HG03025 (cell line): Measurements from ENCODE around the gene CTCFL.

ENCODE experiments used
- ATAC-seq: cut with Tn5 transposase; IDR thresholded peaks from one replicate; pipeline ENCODE4 v1.9.1; 2021; ENCODE audit warnings: mild to moderate bottlenecking, moderate library complexity; ENCODE audit not compliant: unreplicated experiment, low FRiP score

Gene CTCFL

DNA sequence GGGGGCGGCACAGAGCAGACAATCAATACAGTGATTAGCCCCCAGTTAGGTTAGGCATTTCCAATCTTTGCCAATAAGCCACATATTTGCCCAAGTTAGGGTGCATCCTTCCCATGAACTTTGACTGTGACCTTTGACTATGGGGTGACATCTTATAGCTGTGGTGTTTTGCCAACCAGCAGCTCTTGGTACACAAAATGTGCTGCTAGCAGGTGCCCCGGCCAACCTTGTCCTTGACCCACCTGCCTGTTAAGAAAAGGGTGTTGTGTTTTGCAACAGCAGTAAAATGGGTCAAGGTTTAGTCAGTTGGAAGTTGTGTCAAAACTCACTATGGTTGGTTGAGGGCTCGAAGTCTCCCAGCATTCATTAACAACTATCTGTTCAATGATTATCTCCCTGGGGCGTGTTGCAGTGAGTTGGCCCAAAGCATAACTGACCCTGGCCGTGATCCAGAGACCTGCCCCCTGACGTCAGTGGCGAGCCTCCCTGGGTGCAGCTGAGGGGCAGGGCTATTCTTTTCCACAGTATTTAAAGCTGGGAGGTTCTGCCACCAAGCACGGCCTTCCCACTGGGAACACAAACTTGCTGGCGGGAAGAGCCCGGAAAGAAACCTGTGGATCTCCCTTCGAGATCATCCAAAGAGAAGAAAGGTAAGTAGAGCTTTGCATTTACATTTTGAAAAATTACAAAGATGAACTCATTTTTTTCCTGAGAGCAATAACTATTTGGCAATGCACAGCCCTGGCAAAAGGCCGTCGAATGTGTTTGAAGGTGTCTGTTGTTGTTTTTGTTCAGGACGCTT is 35.8 kb upstream of the CTCFL start, which contains the start of gene PCK1:
TSS of gene PCK1 (plus strand) at position 557 of the 802 bp plus-strand sequence. CDS start 302 bp downstream, outside the sequence.
- ATAC-seq, result no peak

DNA sequence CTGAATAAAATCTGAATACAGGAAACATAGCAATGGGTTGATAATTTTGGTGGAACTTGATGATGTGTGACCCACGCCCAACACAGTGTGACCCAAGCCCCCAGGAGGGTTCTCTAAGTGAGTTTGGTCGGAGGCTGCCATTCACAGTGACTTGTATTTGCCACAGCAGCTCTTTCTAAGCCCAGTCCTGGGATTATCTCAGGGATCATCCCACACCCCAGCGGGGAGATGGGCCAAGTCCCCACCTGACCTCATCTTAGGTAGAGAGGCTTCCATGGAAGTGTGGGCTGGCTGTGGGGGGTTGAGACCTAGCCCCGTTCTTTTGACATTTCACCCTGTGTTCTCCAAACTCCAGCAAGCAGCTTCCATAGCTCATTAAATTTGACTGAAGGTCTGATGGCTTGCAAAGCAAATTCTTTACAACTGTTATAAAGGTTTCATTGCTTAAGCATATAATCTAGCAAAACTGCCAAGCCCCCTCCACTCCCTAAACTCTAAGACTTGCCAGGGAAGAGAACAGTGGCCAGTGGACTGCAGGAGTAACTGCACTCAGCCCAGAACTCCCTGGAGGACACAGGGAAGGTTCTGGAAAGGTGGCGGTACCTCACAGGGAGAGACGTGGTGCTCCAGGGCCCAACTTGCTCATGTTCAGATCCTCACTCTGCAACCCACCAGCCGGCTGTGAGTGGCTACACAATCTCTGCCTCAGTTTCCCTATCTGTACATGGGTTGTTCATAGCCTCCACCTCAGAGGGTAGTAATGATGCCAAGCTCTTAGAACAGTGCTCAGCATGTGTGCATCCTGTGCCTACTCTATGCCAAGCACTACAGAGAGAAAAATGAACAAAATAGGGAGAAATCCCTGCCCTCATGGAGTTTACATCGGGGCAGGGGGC is 35.0 kb upstream of the CTCFL start:
- no peak for ATAC-seq

DNA sequence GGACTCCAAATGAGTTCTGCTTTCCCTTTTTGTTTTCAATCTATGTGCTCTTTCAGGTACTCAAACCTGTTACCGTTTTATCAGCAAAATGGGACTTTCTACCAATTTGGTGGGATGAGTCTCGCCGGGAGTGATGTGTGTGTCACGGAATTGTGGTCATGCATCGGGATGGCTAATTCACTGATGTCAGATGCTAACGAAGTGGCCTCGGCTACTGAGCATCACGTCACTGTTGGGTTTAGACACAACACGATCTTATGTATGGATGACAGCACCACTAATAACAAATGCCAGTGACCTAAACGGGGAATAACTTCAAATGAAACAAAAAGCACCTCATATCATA is 34.3 kb upstream of the CTCFL start:
- ATAC-seq, result no peak

DNA sequence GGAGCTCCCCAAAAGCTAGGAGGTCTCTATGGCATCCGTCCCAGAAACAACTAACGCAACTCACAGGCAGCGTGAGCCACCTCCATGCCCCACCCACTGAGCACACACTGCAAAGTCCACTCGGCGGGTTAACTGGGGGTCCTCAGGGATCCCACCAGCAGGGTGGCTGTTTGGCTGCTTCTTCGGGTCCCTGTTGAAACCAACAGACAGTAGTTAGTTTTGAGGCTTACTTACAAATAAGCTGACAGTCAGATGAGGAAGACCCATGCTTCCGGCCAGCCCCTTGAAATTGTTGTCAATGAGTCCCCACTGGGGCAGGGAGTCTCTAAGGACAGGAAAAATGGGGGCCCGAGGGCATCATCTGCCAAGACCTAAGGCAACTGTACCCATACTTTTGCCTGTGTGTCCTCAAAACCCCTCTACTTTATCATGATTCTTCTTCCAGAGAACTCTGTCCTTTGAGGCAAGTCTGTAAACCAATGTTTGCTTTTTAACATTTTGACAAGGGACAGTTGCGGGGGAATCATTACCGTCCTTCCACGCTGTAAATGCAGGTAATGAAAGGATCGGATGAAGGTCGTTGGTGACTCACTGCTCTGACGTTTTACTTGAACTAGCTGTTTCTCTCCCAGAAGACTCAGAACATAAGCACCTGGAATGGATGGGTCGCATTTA is 33.8 kb upstream of the CTCFL start:
- no peak for ATAC-seq

DNA sequence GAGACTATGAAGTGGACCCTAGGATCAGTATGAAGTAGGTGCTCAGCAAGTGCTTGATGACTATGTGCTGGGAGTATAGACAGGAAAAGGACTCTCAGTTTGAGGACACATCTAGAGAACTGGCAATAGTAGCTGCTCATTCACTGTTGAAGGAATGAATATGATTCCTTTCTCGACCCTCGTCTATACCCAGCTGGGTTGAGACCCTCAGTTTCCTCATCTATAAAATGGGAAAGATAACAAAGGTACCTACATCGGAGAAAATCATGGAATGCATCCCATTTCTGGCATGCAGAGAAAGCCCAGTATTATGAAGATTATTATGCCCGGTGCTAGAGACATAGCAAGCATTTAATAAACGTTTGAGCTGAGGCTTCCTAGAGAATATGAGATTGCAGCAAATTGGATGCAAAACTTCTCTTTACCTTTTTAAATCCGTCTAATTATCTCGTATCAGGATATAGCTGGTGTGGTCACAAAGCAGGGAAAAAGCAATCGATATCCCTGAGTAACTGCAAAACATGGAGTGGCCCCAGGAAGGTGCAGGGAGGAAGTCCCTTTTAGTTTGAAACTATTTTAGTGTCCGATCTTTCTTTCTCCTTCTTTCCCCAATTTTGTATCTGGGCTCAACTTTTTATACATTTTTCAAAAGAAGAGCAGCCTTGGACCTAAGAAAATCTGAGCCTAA is 33.1 kb upstream of the CTCFL start:
- ATAC-seq, result no peak

DNA sequence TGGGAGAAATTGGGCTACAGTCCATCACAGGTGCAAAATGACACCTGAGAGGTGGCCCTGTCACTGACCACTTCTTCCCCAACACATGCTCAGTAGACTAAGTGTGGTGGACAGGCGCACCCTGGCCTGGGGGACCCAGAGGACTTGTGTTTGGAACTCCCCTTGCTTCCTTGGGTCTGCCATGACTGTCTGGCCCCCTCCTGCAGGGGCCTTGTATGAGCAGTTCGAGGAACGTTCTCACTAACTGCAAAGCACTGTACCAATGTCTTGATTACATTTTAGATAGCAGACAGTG is 32.0 kb upstream of the CTCFL start:
- ATAC-seq, result no peak

DNA sequence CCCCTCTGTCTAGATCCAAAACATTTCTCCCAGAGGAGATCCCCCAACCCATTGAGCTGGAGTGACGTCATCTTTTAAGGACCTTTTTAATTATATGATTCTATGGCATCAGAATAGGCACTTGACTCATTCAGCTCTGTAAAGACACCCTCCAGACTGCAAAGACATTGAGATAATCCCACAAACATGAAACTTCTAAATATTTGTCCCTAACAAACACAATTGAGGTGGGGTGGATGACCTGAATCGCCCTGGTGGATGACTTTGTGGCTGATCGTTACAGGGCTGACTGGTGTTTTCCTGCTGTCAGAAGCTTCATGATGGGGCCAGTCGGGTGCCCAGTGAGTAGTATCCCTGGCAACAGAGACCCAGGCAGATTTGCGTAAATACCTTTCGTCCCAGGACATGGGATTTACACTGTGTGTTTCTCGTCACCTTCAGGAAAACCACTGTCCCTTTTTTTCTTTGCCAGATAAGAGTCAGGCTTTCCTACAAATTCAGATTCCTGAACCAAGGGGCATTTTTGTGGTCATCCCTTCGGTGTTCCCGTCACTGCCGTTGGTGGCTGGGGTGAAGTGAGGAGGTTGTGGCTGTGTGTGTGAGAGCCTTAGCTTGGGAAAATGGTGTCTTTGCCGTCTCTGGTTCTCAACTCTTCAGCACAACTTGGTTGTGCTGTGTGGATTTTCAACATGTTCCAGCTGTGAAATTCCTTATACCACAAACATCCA is 30.7 kb upstream of the CTCFL start:
- no peak for ATAC-seq

DNA sequence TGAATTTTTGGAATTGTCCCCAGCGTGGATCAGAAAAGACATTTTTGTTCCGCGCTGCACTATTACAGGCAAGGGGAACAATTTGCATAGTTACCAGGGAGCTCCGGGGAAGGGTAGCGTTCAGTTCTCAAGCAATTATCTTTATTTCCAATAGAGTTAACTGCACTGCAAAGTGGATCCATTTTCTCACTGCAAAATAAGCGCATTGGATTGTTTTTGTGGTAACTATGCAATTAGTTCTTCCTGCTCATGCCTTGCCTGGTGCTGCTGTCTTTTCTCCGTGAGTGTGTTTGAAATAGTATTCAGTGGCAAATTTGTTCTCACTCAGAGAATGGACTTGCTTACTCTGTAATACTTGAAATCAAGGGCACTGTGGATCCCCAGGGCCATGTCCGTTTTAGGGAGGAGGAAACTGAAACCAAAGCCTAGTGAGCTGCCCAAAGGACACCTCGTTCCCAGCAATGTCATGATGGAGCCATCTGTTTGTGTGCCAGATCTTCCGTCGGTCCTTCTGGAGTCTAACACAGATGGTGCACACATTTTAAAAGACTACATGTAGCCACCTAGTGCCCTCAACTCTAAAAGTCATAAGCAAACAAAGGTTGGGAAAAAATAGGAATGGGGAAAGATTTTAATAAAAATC is 28.6 kb upstream of the CTCFL start:
- ATAC-seq, result no peak

DNA sequence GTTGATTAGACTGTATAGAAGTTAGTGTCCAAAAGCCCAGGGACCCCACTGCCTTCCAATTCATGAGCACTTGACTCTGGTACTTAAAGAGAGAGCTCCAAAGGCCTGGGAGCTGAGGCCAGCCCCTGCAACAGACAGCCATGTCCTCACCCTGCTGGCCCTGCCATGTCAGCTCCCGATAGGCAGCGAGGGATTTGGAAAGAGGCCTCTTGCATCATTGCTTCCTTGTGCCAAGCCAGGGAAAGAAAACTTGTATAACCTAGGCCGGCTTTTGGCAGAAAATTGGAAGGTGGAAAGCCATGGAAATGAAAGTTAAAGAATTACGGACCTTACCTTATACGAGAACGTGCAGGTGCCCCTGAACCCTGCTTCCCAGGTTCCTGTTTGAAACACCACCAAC is 27.5 kb upstream of the CTCFL start:
- no peak for ATAC-seq

DNA sequence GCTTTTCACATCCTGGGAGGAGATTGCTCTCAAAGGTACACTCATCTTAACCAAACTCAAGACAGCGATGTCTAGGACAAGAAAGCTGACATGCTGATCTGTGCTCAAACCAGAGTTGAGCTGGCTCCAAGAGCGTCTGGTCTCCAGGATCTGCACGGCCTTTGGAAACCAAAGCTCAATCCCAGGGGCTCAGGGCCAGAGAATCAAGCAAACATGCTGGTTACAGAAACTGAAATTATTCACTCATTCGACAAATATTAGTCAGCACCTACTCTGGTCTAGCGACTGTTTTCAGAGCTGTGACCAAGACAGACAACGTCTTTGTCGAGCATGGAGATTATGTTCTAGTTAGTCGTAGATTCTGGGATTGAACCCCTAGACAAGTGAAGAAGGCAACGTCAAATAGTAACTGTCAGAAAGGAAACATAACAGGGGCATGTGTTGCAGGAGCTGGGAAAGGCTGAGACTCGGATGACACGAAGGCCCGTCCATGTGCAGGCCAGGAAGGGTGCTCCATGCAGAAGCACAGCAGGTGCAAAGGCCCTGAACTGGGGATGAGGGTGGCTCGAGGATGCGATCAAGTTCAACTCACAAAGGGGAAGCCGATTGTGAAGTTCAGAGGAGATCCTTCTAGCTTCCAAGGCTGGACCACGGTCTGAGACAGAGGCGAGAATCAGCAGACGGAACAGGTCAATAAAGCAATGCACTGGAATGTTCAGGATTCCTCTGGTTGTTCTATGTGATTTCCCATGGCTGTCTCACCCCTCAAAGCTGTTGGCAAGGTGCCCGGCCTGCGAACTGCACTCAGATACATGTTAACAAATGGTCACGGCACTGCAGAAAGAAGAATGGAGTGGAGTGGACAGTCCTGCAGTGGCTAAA is 23.5 kb upstream of the CTCFL start:
- no peak for ATAC-seq

DNA sequence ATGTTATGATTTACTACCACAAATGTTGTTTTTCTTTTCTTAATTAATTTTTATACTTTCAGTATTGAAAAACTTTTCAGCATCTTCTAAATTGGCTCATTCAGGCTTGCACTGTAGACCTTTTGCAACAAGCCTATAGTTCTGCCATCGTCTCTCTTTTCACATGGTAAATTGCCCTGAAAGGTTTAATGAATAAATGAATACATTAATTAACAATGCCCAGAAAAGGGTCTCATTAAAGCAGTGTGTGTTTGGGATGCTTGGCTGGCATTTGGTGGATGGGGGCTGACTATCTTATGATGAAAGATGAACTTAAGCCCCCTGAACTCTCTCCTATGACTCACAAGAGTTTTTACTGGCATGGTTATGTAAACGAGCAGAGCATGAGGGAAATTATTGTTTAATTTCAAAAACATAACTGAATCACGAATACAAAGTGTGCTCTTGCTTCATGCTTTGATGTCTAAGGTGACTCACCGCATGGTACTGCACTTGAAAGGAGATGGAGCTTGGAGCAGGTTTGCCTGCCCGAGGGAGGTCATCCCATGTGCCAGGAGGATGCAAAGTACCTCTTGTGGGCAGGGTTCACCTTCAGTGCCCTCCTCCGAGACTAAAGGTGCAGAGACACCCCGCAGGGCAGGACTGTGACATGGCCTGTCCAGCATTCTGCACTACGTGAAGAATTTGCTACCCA is 22.2 kb upstream of the CTCFL start:
- ATAC-seq, result no peak

DNA sequence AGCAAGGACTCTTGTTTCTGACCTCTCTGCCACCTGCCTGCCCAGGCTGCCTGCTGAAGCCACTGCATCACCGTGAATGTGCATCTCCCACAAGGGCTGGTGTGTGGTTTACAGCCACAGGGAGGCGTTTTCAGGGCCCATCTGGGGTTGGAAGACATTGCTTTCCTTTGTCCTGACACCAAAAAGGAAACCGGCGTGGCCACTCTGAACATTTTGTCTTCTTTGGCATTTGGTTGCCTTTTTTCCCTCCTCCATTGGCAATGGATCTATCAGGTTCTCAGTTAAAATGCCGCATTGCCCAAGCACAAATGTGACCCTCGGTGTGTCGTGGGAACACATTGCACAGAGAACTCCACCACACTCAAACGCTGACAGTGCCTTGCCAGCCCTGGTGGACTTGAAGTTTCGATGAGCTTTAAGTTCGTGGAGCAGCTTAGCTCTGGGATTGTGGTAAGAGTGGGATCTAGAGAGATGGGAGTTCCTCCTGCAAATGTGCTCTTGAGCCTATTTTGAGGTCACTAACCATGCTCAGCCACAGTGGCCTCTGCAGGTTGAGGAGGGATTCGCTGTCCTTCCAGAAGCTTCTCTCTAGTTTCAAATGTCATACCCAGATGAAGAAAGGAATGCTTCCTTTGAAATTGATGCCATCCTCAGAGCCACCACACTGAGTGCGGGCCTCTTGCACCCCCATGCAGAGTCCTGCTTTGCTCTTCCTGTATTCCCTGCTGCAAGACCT is 21.2 kb upstream of the CTCFL start:
- ATAC-seq, result no peak

DNA sequence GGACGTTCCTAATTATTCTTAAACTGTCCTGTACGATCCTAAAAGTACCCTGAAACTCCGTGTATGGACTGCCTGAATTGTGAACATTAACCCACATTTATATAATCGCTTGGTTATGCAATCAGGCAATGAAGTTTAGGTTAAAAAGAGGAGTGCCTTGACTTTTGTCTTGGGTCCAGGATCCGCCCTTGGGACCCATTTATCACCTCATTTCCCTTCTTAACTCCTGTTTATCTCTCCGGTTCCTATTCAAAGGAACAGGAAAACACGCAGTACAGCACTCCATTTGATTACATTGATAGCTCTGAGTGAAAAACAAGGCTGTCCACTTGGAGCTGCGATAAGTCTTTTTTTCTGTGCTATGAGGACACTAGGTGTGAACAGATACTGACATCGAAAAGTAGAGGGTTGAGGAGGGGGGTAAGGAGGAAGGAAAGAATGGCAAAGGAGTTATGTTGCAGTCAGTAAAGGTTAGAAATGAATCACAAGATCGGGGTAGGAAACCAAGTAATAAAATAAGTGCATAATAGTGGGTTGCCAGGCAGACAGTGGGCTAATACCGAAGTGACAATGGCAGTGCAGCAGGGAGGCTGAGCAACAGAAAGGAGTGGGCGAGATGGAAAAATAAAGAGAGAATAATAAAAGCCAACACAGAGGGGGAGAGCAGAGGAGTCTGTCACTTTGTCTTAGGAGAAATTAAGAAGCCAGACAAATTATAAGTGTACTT is 20.1 kb upstream of the CTCFL start:
- ATAC-seq, result no peak

DNA sequence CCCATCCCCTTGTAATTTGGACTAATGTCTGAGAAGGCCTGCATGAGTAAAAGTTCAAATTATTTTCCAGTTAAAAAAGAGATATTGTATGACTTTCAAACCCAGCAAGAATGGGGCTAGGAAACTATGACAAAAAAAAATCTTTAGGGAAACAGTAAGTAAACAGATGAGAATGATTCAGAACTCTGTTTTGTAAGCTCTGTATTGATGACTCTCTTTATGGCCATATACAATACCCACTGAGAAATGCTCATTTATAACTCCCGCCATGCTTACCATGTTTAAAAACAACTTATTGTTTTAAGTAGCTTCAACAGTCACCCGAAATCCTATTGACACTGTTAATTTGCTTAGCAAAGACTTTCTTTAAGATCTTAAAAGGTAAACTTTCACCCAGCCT is 18.8 kb upstream of the CTCFL start:
- ATAC-seq, result no peak

DNA sequence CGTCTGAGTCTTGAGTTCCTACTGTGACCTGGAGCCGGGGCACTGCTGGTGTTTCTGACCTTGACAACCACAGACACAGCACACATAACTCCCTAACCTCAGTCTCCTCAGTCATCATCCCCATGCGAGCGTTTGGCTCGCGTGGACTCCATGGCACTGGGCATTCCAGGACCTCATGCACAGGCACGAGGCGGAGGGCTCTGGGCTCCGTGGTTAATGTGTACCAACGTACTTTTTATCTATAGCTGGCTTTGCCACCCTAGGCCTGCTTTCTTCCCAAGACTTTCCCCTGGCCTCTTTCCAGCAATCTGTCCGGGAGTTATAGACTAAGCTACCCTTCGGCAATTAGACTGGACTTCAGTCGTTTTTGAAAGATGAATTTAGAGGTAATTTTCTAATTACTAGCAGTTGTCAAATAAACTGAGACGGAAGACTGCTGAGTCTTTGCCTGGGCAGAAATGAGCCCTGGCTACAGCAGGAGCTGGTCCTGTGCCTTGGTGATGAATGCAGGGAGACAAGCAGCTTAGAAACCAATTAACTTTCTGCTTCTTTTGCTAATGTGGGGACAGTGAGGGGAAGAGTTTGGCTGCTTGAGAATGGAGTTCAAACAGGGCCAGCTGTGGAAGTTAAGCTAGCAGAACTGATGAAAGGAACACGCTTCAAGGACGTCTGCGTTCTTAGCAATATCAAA is 16.1 kb upstream of the CTCFL start:
- ATAC-seq, result no peak

DNA sequence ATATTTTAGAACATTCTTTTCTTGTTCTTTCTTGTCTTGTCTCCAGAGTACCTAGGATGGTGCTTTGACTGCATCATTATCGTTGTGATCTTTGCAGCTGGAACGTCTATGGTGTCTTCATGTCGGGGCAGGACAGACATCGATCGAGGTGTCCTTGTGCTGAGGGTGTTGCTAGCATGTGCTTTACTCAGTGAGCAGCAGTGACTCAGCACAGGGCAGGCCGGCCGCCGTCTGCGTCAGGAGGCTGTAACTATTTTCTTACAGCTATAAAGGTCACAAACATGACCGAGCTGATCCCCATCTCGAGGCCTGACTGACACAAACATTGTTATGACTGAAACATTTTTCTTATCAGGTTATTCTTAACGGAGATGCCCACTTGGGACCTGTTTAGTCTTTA is 14.9 kb upstream of the CTCFL start:
- ATAC-seq, result no peak
